Uterus (tissue), 4 donors: ENCODE data around the gene CEP112. TPM values are rescaled to one million over a fixed set of nuclear protein-coding genes. Genes with fewer than 3 reads are reported as not detected.

Source experiments
- DNase-seq, 2 donors: peaks; one replicate each; pipeline ENCODE4 v3.0.0-alpha.2; 2019 to 2020
- H3K27ac ChIP-seq, 2 donors: fragments of 200-600 bp; sonication (generic); 1 replicate in 1 of 2; 2 replicates in 1 of 2; pipeline ENCODE4 v1.5.1; 2016 to 2018
- H3K27me3 ChIP-seq, 2 donors: fragments of 200-600 bp; sonication (generic); one replicate each; pipeline ENCODE4 v1.5.1; 2018 to 2019; ENCODE audit warnings: control low read depth in 1 of 2
- H3K36me3 ChIP-seq, 2 donors: fragments of 200-600 bp; sonication (generic); one replicate each; pipeline ENCODE4 v1.5.1; 2019; ENCODE audit warnings: control low read depth in 1 of 2
- H3K4me1 ChIP-seq, 2 donors: fragments of 200-600 bp; sonication (generic); one replicate each; pipeline ENCODE4 v1.5.1; 2018 to 2019; ENCODE audit warnings: control low read depth in 1 of 2
- H3K4me3 ChIP-seq, 2 donors: fragments of 200-600 bp; sonication (generic); 1 replicate in 1 of 2; 2 replicates in 1 of 2; pipeline ENCODE4 v1.5.1; 2018 to 2019; ENCODE audit warnings: mild to moderate bottlenecking in 1 of 2
- H3K9me3 ChIP-seq, 2 donors: fragments of 200-600 bp; sonication (generic); one replicate each; pipeline ENCODE4 v1.5.1; 2019; ENCODE audit warnings: control low read depth in 1 of 2
- POLR2A ChIP-seq, 2 donors: fragments of 450-650 bp; IDR thresholded peaks; one replicate each; pipeline ENCODE4 v1.6.1; 2016; ENCODE audit warnings: antibody characterized with exemption in 2 of 2, mild to moderate bottlenecking in 1 of 2, moderate library complexity in 1 of 2
- intact Hi-C: fragments of 100-400 bp; cut with DNase I; formaldehyde crosslinking; loops from one replicate; pipeline ENCODE4 v1.15.1; 2023; ENCODE audit warnings: low total_unique reads
- total RNA-seq, 4 donors: library from RNA; depleted of rRNA in 3 of 4; stranded (reverse); fragments of >200 nt in 3 of 4; gene quantifications; one replicate each; pipeline versions ENCODE4 v1.1.0 to v1.2.4, GENCODE V29; 2014 to 2023
- TF ChIP-seq, protein P1 (sequence below), 4 experiments: fragments of 200-600 bp in 2 of 4; fragments of 450-650 bp in 2 of 4; sonication (generic) in 2 of 4; IDR thresholded peaks; one replicate each; pipeline ENCODE4 v1.5.1; 2016 to 2019; ENCODE audit warnings: antibody characterized with exemption in 4 of 4, mild to moderate bottlenecking in 2 of 4, moderate library complexity in 1 of 4
- donor health status: DM: yes; HTN: yes; CAD: no.

Gene CEP112
- total RNA-seq, 4 donors from 2014 or later = 36.6 to 96.5 (median 52.4) TPM

DNA sequence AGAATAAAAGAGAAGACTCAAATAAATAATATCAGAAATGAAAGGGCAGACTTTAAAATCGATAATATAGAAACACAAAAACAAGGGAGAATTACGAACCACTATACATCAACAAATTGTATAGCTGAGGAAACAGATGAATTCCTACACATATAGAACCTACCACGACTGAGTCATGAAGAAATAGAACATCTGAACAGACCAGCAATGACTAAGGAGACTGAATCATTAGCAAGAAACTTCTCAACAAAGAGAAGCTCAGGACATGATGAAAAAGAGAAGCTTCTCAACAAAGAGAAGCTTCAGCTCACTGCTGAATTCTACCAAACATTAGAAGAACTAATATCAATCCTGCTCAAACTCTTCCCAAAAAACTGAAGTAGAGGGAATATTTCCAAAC lies 255.9 kb downstream of the CEP112 start:
- H3K9me3 ChIP-seq = peaks cover 0 to 11% of the 10 kb centered on the region in 2 donors
- intact Hi-C loops = no loop called here
- DNase-seq = no peak
- H3K27ac ChIP-seq = no peak overlapping the region
- H3K4me3 ChIP-seq = no peak overlapping the region
- H3K36me3 ChIP-seq = no peaks in the 10 kb centered on the region
- H3K27me3 ChIP-seq = no peaks in the 10 kb centered on the region
- no peaks in the 10 kb centered on the region for H3K4me1 ChIP-seq
- TF ChIP-seq, protein P1, sequence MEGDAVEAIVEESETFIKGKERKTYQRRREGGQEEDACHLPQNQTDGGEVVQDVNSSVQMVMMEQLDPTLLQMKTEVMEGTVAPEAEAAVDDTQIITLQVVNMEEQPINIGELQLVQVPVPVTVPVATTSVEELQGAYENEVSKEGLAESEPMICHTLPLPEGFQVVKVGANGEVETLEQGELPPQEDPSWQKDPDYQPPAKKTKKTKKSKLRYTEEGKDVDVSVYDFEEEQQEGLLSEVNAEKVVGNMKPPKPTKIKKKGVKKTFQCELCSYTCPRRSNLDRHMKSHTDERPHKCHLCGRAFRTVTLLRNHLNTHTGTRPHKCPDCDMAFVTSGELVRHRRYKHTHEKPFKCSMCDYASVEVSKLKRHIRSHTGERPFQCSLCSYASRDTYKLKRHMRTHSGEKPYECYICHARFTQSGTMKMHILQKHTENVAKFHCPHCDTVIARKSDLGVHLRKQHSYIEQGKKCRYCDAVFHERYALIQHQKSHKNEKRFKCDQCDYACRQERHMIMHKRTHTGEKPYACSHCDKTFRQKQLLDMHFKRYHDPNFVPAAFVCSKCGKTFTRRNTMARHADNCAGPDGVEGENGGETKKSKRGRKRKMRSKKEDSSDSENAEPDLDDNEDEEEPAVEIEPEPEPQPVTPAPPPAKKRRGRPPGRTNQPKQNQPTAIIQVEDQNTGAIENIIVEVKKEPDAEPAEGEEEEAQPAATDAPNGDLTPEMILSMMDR (IDR thresholded peaks at IDR 0.05) = no peak
- no peak for TF ChIP-seq POLR2A (IDR thresholded peaks at IDR 0.05)

DNA sequence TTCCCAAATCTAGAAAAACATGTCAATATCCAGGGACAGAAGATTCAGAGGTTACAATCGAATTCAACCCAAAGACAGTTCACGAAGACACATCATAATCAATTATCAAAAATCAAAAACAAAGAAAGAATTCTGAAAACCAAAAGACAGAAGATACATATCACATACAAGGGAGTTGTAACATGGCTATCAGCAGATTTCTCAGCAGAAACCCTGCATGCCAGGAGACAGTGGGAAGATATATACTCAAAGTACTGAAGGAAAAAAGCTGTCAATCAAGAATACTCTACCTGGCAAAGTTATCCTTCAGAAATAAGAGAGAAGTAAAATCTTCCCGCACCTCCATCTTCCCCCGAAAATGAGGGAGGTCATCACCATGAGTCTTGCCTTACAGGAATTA lies 258.6 kb downstream of the CEP112 start:
- H3K9me3 ChIP-seq = peaks cover 0 to 11% of the 10 kb centered on the region in 2 donors
- no peak for DNase-seq
- TF ChIP-seq, protein P1 (IDR thresholded peaks at IDR 0.05) = no peak
- TF ChIP-seq POLR2A (IDR thresholded peaks at IDR 0.05) = no peak
- no peaks in the 10 kb centered on the region for H3K27me3 ChIP-seq
- no peaks in the 10 kb centered on the region for H3K4me1 ChIP-seq
- H3K36me3 ChIP-seq = no peaks in the 10 kb centered on the region
- intact Hi-C loops = no loop called here
- H3K27ac ChIP-seq = no peak overlapping the region
- H3K4me3 ChIP-seq = no peak overlapping the region

DNA sequence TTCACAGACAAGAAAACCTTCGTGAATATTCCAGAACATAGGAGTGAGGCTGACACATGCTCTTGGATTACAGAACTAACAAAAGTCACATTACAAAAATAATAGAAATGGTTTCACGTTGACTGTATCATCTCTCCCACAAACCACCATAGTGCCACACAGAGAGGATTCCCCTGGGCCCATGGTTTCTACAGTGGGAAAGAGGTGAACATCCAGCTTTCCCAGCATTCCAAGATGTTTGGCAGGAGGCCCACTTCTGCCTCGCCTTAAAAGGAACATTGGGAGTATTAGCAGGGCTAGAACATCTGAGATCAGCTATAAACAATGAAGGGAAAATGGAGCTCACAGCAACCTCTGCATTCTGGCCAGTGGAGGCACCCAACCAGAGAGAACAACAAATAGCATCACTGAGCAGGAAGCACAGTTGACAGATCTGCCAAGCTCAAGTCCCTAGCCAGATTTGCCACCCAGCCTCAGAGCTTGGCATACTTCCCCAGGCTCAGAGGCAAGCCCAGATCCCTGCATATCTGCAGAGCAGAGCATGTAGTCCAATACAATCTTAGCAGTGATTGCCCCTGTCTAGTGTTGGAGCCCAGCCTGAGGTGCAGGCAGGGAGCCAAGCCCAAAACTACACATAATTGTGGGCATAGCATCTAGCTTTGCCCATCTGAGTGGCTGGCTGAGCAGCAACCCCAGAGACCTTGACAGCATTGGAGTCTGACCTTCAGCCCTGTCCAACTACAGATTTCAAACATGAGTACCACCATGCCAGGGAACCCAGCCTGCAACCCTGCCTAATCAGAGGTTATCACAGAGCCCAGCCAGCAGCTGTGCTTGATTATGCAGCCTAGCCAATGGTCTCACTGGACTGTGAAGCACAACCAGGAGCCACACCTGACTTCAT lies 260.4 kb downstream of the CEP112 start:
- no peak overlapping the region for H3K4me3 ChIP-seq
- no peaks in the 10 kb centered on the region for H3K4me1 ChIP-seq
- no peaks in the 10 kb centered on the region for H3K27me3 ChIP-seq
- no peaks in the 10 kb centered on the region for H3K36me3 ChIP-seq
- no peak for TF ChIP-seq POLR2A (IDR thresholded peaks at IDR 0.05)
- TF ChIP-seq, protein P1 (IDR thresholded peaks at IDR 0.05) = no peak
- DNase-seq = no peak
- H3K9me3 ChIP-seq = peaks cover 0 to 11% of the 10 kb centered on the region in 2 donors
- no peak overlapping the region for H3K27ac ChIP-seq
- intact Hi-C loops = no loop called here

DNA sequence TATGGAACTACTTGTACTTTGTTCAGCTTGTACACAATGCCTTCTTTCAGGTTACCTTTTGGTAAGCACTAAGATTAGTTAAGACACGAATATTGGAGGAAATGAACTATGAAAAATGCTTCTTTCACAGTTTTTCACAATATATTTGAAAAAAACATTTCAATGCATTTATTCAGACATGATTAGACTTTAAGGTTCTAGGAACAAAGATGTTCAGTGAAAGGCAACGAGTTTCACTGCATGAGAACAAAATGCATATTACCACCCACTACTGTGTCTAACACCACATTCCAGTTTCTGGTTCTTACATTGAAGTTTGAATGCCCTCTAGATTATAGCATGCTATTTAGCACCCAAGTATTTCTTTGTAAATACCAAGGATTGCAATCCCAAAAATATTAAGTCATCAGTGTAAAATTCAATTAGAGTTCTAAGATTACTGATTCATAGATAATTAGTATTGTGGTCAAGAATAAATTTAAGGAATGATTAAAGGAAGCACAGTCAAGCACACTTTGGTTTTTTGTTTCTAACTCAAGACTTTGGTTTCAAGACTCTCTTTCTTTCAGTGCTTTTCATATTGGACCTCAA lies 261.7 kb downstream of the CEP112 start:
- H3K36me3 ChIP-seq = no peaks in the 10 kb centered on the region
- DNase-seq = no peak
- H3K27me3 ChIP-seq = no peaks in the 10 kb centered on the region
- no peak overlapping the region for H3K4me3 ChIP-seq
- intact Hi-C loops = no loop called here
- H3K4me1 ChIP-seq = no peaks in the 10 kb centered on the region
- TF ChIP-seq, protein P1 (IDR thresholded peaks at IDR 0.05) = no peak
- no peak for TF ChIP-seq POLR2A (IDR thresholded peaks at IDR 0.05)
- H3K27ac ChIP-seq = no peak overlapping the region
- H3K9me3 ChIP-seq = peaks cover 0 to 11% of the 10 kb centered on the region in 2 donors

DNA sequence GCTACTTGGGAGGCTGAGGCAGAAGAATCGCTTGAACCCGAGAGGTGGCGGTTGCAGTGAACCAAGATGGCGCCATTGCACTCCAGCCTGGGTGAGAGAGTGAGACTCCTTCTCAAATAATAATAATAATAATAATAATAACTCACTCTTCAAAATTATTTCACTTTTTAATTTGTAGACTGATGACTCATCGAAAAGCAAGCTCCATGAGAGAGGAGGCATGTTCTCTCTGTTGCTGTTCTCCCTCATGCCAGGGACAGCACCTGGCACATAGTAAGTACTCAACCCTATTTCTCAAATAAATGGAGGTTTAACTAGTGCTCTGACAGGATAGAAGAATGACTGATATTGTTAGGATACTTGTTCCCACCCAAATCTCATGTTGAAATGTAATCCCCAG lies 265.3 kb downstream of the CEP112 start:
- H3K9me3 ChIP-seq = no peaks in the 10 kb centered on the region
- H3K36me3 ChIP-seq = no peaks in the 10 kb centered on the region
- intact Hi-C loops = no loop called here
- H3K4me1 ChIP-seq = no peaks in the 10 kb centered on the region
- no peak overlapping the region for H3K4me3 ChIP-seq
- no peak overlapping the region for H3K27ac ChIP-seq
- no peak for DNase-seq
- TF ChIP-seq, protein P1 (IDR thresholded peaks at IDR 0.05) = no peak
- TF ChIP-seq POLR2A (IDR thresholded peaks at IDR 0.05) = no peak
- H3K27me3 ChIP-seq = no peaks in the 10 kb centered on the region
